HG02798 (cell line): ENCODE results near the gene KMT2A.

Source experiments
- ATAC-seq: cut with Tn5 transposase; IDR thresholded peaks from one replicate; pipeline ENCODE4 v1.9.1; 2021; ENCODE audit warnings: mild to moderate bottlenecking; ENCODE audit not compliant: unreplicated experiment, poor library complexity

The KMT2A gene

GRCh38 chr11:118574636-118575035, 138.3 kb downstream of the KMT2A start:
- no peak for ATAC-seq
